ENCODE measurements around the gene PSMF1.

DNA sequence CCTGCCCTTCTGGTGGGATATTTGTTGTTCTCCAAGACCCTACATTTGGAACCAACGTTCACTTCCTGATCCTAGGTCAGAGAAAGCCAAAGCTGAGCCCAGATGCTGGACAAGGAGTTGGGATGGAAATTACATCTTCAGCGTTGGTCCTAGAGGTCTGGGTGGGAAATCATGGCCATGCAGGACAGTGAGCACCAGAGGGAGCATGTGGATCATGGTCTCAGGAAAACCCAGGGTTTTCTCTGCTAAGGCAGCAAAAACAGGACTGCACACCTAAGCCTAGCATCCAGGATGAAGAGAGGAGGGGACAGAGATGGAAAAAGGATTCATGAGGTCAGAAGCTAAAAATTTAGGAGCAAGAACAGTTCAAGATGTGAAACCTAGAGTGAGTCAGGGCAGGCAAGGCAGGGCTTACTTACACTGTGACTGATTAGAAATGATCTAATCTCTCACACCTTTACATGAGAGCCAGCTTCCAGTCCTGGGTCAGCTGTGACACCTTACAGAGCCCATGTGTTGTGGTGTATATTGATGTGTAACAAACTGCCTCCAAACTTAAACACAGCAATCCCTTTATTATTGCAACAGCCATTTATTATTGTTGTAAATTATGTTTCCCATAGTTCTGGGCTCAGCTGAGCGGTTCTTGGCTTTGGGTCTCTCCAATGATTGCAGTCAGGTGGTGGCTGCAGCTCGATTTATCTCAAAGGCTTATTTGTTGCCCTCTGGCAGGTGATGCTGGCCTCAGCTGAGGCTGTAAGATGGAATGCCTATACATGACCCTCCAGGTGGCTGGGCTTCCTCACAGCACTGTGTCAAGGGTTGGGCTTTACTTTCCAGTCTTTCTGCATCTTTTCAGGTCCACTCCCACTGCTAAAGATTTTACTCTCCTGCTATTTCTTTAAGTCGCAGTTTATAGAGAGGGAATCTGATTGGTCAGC is 91.3 kb downstream of the PSMF1 start:
- TF ChIP-seq RAD51 (IDR thresholded peaks at IDR 0.05; ENCODE audit: borderline replicate concordance, low read depth): no peak
- TF ChIP-seq ELK3 (CRISPR knock-in tag; IDR thresholded peaks at IDR 0.05): no peak
- no peak for TF ChIP-seq E2F1 (CRISPR knock-in tag; IDR thresholded peaks at IDR 0.05)
- TF ChIP-seq, protein P1, sequence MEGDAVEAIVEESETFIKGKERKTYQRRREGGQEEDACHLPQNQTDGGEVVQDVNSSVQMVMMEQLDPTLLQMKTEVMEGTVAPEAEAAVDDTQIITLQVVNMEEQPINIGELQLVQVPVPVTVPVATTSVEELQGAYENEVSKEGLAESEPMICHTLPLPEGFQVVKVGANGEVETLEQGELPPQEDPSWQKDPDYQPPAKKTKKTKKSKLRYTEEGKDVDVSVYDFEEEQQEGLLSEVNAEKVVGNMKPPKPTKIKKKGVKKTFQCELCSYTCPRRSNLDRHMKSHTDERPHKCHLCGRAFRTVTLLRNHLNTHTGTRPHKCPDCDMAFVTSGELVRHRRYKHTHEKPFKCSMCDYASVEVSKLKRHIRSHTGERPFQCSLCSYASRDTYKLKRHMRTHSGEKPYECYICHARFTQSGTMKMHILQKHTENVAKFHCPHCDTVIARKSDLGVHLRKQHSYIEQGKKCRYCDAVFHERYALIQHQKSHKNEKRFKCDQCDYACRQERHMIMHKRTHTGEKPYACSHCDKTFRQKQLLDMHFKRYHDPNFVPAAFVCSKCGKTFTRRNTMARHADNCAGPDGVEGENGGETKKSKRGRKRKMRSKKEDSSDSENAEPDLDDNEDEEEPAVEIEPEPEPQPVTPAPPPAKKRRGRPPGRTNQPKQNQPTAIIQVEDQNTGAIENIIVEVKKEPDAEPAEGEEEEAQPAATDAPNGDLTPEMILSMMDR (IDR thresholded peaks at IDR 0.05 in 2 of 3, conservative IDR thresholded peaks at IDR 0.05 in 1 of 3; ENCODE audit: insufficient read depth in 2 of 3, low read depth in 1 of 3, low read length in 3 of 3): peak; percentile 48 to 57 (median 49)
- TF ChIP-seq ZNF212 (CRISPR knock-in tag; IDR thresholded peaks at IDR 0.05): no peak
- no peak for TF ChIP-seq E2F6 (IDR thresholded peaks at IDR 0.05; ENCODE audit: borderline replicate concordance in 1 of 2, extremely low read depth in 1 of 2, insufficient read depth in 1 of 2, insufficient read length in 1 of 2, low read depth in 1 of 2, low read length in 1 of 2, poor library complexity in 1 of 2, severe bottlenecking in 1 of 2)
- no peak for TF ChIP-seq PATZ1 (CRISPR knock-in tag; IDR thresholded peaks at IDR 0.05; ENCODE audit: borderline replicate concordance)
- no peak for TF ChIP-seq BCLAF1 (IDR thresholded peaks at IDR 0.05; ENCODE audit: borderline replicate concordance in 1 of 2, control insufficient read depth in 1 of 2, low read depth in 2 of 2, low read length in 1 of 2)
- no peak for TF ChIP-seq RNF219 (CRISPR knock-in tag; IDR thresholded peaks at IDR 0.05)
- no peak for TF ChIP-seq MTA3 (IDR thresholded peaks at IDR 0.05; ENCODE audit: borderline replicate concordance)
- no peak for TF ChIP-seq TAF1 (IDR thresholded peaks at IDR 0.05; ENCODE audit: control insufficient read depth, extremely low read depth, insufficient read depth, low read length, severe bottlenecking)
